GM21360 (cell line): ENCODE results near the gene POLD1.

Source experiments
- ATAC-seq: cut with Tn5 transposase; IDR thresholded peaks from one replicate; pipeline ENCODE4 v1.9.1; 2021; ENCODE audit warnings: mild to moderate bottlenecking, moderate library complexity; ENCODE audit not compliant: unreplicated experiment

The POLD1 gene

GRCh38 chr19:50365434-50366306, 18.5 kb upstream of the POLD1 start, which contains the start of gene NAPSA:
Gene NAPSA (minus strand): TSS chr19:50365639. CDS start chr19:50365621, 18 bp downstream.
- no peak for ATAC-seq

DNA sequence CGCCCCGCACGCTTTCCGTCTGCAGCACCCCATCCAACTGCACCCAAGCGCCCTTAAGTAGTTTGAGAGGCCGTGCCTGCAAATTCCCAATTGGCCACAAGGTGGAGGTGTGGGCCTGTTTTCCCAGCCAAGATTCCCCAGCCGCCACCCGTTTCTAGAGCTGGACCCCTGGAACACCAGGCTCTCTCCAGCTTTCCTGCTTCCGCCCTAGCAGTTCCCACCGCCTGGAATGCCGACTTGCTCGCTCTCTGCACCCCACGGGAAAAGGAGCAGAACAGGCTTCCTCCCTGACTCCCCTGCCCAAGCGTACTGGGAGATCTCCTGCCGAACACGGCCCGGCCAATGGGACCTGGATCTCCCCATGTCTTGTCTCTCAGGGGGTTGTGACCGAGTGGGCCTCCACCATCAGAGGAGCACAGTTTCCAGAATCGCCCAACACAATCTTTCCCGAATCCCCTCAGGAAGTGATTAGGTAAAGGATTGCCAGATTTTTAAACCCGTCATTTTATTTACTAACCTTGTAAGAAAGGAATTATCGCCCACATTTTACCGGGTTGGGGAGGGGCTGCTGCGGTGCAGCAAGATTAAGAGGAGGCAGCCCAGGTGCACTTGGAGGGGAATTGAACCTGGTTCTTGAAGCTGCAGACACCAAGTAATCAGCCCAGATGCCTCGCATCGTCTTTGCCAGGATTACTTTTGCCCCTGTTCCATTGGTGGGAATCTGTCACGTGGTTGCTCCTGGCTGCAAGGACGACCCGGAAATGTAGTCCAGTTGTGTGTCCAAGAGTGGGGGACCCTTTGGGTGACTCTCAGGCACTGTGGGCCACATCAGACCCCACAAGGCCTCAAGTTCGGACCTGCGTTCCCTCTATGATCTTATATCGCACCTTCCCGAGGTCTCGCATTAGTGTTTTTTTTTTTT, 15.2 kb upstream of the POLD1 start:
- peak; percentile 43 for ATAC-seq

DNA sequence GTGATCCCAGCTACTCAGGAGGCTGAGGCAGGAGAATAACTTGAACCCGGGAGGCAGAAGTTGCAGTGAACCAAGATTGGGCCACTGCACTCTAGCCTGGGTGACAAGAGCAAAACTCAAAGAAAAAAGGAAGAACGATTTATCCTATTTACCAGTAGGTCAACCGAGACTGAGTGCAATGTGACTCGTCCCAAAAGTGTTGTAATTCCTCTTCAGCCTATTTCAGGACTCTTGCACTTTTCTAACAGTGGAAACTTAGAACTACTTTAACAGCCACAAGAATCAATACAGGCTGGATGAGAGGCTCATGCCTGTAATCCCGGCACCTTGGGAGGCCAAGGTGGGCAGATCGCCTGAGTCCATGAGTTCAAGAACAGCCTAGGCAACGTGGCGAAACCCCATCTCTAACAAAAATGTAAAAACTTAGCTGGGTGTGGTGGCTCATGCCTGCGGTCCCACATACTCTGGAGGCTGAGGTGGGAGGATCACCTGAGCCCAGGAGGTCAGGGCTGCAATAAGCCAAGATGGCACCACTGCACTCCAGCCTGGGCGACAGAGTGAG, 12.2 kb upstream of the POLD1 start:
- ATAC-seq: no peak

GRCh38 chr19:50376166-50377050, 7.7 kb upstream of the POLD1 start, which contains the start of gene NR1H2:
Gene NR1H2 (plus strand): TSS chr19:50376457. CDS start chr19:50377606, 1,149 bp downstream.
- peak; percentile 67 for ATAC-seq

GRCh38 chr19:50377051-50377461, 7.1 kb upstream of the POLD1 start:
- ATAC-seq: no peak

GRCh38 chr19:50377517-50377916, 6.6 kb upstream of the POLD1 start:
- ATAC-seq: no peak

GRCh38 chr19:50378169-50378862, 5.8 kb upstream of the POLD1 start:
- no peak for ATAC-seq

DNA sequence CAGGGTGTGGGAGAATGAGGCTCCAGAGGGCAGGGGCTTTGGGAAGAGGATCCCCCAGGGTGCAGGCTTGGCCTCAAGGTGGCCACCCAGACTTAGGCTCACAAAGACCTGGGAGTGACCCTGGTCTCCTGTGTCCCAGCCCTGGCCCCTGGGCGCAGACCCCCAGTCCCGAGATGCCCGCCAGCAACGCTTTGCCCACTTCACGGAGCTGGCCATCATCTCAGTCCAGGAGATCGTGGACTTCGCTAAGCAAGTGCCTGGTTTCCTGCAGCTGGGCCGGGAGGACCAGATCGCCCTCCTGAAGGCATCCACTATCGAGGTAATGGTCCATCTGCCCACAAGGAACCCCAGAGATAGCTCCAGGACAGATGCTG, 5.3 kb upstream of the POLD1 start:
- ATAC-seq: no peak

DNA sequence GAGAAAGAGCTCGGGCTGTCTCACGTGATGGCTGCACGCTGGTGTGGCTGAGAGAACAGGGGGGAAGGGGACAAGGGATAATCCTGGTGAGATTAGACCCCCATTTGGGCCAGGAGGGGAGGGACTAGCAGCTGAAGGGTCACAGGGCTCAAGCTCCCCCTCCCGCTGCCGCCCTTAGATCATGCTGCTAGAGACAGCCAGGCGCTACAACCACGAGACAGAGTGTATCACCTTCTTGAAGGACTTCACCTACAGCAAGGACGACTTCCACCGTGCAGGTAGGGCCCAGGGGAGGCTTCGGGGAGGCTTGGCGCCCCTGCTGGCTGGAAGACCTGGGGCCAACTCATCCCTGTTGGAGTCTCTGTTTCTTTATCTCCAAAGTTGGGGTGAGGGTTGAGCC, 4.5 kb upstream of the POLD1 start:
- no peak for ATAC-seq

DNA sequence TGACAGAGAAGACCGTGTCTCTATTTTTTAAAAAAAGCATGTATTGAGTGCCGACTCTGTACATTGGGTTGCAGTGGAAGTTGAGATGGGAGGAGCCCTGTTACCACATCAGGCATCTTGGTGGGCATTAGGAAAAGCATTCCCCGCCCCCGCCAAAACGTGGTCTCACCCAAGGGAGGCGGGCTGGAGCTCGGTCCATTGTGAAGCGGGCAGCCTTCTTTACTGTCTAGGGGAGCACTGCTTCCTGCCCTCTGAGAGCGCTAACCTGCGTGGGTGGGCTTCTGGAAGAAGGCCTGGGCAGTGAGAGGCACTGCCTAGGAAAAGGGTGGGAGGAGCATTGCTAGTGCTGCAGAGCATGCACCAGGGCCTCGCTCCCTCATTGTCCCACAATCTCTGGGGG, 4.0 kb upstream of the POLD1 start:
- ATAC-seq: no peak

GRCh38 chr19:50380751-50381151, 3.4 kb upstream of the POLD1 start:
- ATAC-seq: no peak

GRCh38 chr19:50381881-50382729, 2.0 kb upstream of the POLD1 start:
- ATAC-seq: no peak

- no peak for ATAC-seq
These were observed 921 bp upstream of the POLD1 start for GRCh38 chr19:50383001-50383851.

- no peak for ATAC-seq
These were observed 763 bp downstream of the POLD1 start for GRCh38 chr19:50384685-50385535.

- no peak for ATAC-seq
These were observed 3.2 kb downstream of the POLD1 start for GRCh38 chr19:50387176-50387867.

DNA sequence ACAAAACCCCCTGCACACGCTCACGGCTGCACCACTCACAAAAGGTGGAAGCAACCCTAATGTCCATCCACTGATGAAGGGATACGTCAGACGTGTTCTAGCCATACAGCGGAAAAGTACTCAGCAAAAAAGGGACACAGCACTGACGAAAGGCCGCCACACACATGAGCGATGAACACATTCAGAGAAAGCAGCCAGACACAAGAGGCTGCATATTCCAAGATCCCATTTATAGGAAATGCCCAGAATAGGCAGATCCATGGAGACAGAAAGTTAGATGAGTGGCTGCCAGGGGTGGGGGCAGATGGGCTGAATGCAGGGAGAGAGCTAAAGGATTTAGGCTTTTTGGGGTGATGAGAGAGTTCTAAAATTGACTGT, 3.7 kb downstream of the POLD1 start:
- ATAC-seq: no peak
